Mesenchymal stem cell (in vitro differentiated cells and primary cell): ENCODE measurements around the gene KCNT1.
"Not testable (repeated sequence)": the region's sequence is repeated elsewhere in the genome, so short reads cannot be mapped to it uniquely, and the experiment has no call there.

ENCODE experiments used
- DNase-seq: peaks from one replicate; pipeline ENCODE4 v3.0.0-alpha.2; 2013
- H2AFZ ChIP-seq: one replicate; pipeline ENCODE4 v1.6.1; 2013; ENCODE audit warnings: low read depth, mild to moderate bottlenecking, control low read depth, inconsistent platforms, low read length, moderate library complexity
- H2AK5ac ChIP-seq: 2 replicates; pipeline ENCODE4 v1.6.1; 2013; ENCODE audit warnings: low read length, moderate library complexity, mild to moderate bottlenecking, inconsistent platforms; ENCODE audit not compliant: severe bottlenecking
- H2BK120ac ChIP-seq: one replicate; pipeline ENCODE4 v1.6.1; 2013; ENCODE audit warnings: low read depth, mild to moderate bottlenecking, inconsistent platforms, low read length, moderate library complexity
- H2BK12ac ChIP-seq, 2 experiments: one replicate each; pipeline ENCODE4 v1.6.1; 2013; ENCODE audit warnings: inconsistent platforms in 2 of 2, low read length in 2 of 2, mild to moderate bottlenecking in 2 of 2, moderate library complexity in 2 of 2, control low read depth in 1 of 2
- H2BK15ac ChIP-seq: one replicate; pipeline ENCODE4 v1.6.1; 2013; ENCODE audit warnings: mild to moderate bottlenecking, low read depth, inconsistent platforms; ENCODE audit not compliant: poor library complexity, severe bottlenecking
- H2BK5ac ChIP-seq: 2 replicates; pipeline ENCODE4 v1.6.1; 2013; ENCODE audit warnings: low read depth, mild to moderate bottlenecking, low read length, control low read depth, inconsistent platforms; ENCODE audit not compliant: poor library complexity, severe bottlenecking
- H3K14ac ChIP-seq, 2 experiments: one replicate each; pipeline ENCODE4 v1.6.1; 2013; ENCODE audit warnings: inconsistent platforms in 2 of 2, low read length in 2 of 2, control low read depth in 1 of 2, mild to moderate bottlenecking in 1 of 2, moderate library complexity in 1 of 2
- H3K18ac ChIP-seq, 2 experiments: one replicate each; pipeline ENCODE4 v1.6.1; 2013; ENCODE audit warnings: inconsistent platforms in 2 of 2, low read length in 2 of 2, control low read depth in 1 of 2, low read depth in 1 of 2, mild to moderate bottlenecking in 1 of 2
- H3K23ac ChIP-seq, 2 experiments: one replicate each; pipeline ENCODE4 v1.6.1; 2013; ENCODE audit warnings: inconsistent platforms in 2 of 2, low read length in 2 of 2, mild to moderate bottlenecking in 2 of 2, moderate library complexity in 2 of 2, control low read depth in 1 of 2
- H3K27ac ChIP-seq: 2 replicates; pipeline ENCODE4 v1.5.1; 2013; ENCODE audit warnings: mild to moderate bottlenecking, moderate library complexity, low read length, control low read depth, inconsistent platforms; ENCODE audit not compliant: poor library complexity, severe bottlenecking
- H3K27me3 ChIP-seq, 2 experiments: 2 replicates each; pipeline versions ENCODE4 v1.6.1 to v1.7.0; 2013; ENCODE audit warnings: low read length in 2 of 2, mild to moderate bottlenecking in 2 of 2, moderate library complexity in 2 of 2, control low read depth in 1 of 2, inconsistent platforms in 1 of 2; ENCODE audit not compliant: control insufficient read depth in 1 of 2, insufficient read depth in 1 of 2
- H3K36me3 ChIP-seq, 2 experiments: 2 replicates each; pipeline versions ENCODE4 v1.6.1 to v1.7.0; 2013; ENCODE audit warnings: low read length in 2 of 2, control low read depth in 1 of 2, inconsistent platforms in 1 of 2, low read depth in 1 of 2, mild to moderate bottlenecking in 1 of 2; ENCODE audit not compliant: insufficient read depth in 2 of 2, control insufficient read depth in 1 of 2
- H3K4ac ChIP-seq, 2 experiments: one replicate each; pipeline ENCODE4 v1.6.1; 2013; ENCODE audit warnings: inconsistent platforms in 2 of 2, low read length in 2 of 2, mild to moderate bottlenecking in 2 of 2, moderate library complexity in 2 of 2, control low read depth in 1 of 2, low read depth in 1 of 2
- H3K4me1 ChIP-seq: 2 replicates; pipeline ENCODE4 v1.6.1; 2013; ENCODE audit warnings: low read depth, low read length, control low read depth; ENCODE audit not compliant: control insufficient read depth, insufficient read depth
- H3K4me2 ChIP-seq: 2 replicates; pipeline ENCODE4 v1.6.1; 2013; ENCODE audit warnings: low read length, mild to moderate bottlenecking, inconsistent platforms; ENCODE audit not compliant: poor library complexity, severe bottlenecking
- H3K4me3 ChIP-seq, 2 experiments: 2 replicates each; pipeline versions ENCODE4 v1.5.1 to v1.7.0; 2013; ENCODE audit warnings: low read length in 2 of 2, mild to moderate bottlenecking in 2 of 2, control low read depth in 1 of 2, low read depth in 1 of 2; ENCODE audit not compliant: insufficient read depth in 1 of 2
- H3K79me1 ChIP-seq: replicated peaks from 2 replicates; pipeline ENCODE4 v1.6.1; 2013; ENCODE audit warnings: mild to moderate bottlenecking, control low read depth, low read length, inconsistent platforms; ENCODE audit not compliant: poor library complexity, severe bottlenecking
- H3K9ac ChIP-seq: 2 replicates; pipeline ENCODE4 v1.7.0; 2013; ENCODE audit warnings: mild to moderate bottlenecking, low read length, moderate library complexity
- H3K9me3 ChIP-seq: 2 replicates; pipeline ENCODE4 v1.7.0; 2013; ENCODE audit warnings: mild to moderate bottlenecking, low read length; ENCODE audit not compliant: control insufficient read depth
- H4K8ac ChIP-seq: one replicate; pipeline ENCODE4 v1.6.1; 2013; ENCODE audit warnings: inconsistent platforms, mild to moderate bottlenecking, low read length, moderate library complexity
- H4K91ac ChIP-seq: one replicate; pipeline ENCODE4 v1.6.1; 2013; ENCODE audit warnings: mild to moderate bottlenecking, low read length, inconsistent platforms
- WGBS: methylation state at CpG from one replicate; pipeline ENCODE4 v1.1.7; 2013; ENCODE audit warnings: mixed read lengths; 5-methylcytosine and 5-hydroxymethylcytosine counted together

KCNT1 gene

GRCh38 chr9:135666534-135667462 is 35.2 kb upstream of the KCNT1 start:
- H3K4me2 ChIP-seq: no peak overlapping the region
- no peak for DNase-seq
- no peaks in the 10 kb centered on the region for H3K4me1 ChIP-seq
- H3K27ac ChIP-seq: no peak overlapping the region
- no peak overlapping the region for H2AFZ ChIP-seq
- H3K4ac ChIP-seq: no peak overlapping the region
- H2BK5ac ChIP-seq: no peak overlapping the region
- H2BK120ac ChIP-seq: no peak overlapping the region
- no peak overlapping the region for H3K18ac ChIP-seq
- H3K4me3 ChIP-seq: no peak overlapping the region
- H2AK5ac ChIP-seq: no peak overlapping the region
- H3K23ac ChIP-seq: no peak overlapping the region
- 76% methylated on average over 22 of the region's 29 CpGs for WGBS
- no peaks in the 10 kb centered on the region for H3K9me3 ChIP-seq
- H3K36me3 ChIP-seq: no peaks in the 10 kb centered on the region
- H2BK12ac ChIP-seq: no peak overlapping the region
- peaks cover 0 to 4% of the 10 kb centered on the region in 2 experiments for H3K27me3 ChIP-seq
- no peak overlapping the region for H2BK15ac ChIP-seq
- H3K79me1 ChIP-seq: no peaks in the 10 kb centered on the region
- H3K14ac ChIP-seq: no peak overlapping the region
- no peak overlapping the region for H4K8ac ChIP-seq
- no peak overlapping the region for H3K9ac ChIP-seq
- H4K91ac ChIP-seq: no peak overlapping the region

DNA sequence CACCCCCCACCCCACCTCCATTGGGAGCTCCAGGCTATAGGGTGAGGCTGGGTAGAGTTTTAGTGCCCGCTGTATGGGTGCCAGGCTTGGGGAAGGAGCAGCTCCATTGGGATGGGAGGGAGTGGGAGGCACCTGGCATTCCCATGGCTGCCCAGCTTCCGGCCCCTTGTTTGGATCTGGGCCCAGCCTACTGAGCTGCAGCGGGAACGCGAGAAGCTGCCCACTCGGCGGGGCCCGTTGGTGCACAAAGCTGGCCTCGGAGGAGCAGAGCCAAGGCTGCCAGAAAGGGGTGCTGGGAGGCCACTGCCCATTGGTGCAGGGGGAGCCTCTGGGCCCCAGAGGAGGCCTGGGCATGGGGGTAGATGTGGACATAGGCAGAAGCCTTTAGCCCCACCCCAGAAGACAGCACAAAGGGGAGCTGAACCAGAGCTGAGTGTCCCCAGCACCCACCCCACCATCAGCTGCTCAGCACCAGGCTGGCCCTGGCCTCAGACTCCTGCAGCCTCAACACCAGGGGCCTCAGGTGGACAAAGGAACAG is 34.5 kb upstream of the KCNT1 start:
- no peaks in the 10 kb centered on the region for H3K9me3 ChIP-seq

DNA sequence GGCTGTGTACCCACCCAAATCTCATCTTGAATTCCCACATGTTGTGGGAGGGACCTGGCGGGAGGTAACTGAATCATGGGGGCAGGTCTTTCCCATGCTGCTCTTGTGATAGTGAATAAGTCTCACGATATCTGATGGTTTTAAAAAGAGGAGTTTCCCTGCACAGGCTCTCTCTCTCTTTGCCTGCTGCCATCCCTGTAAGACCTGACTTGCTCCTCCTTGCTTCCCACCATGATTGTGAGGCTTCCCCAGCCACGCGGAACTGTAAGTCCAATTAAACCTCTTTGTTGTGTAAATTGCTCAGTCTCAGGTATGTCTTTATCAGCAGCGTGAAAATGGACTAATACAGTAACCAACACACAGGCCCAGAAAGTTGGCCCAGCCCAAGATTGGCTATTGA is 33.0 kb upstream of the KCNT1 start:
- not testable (repeated sequence) for H4K8ac ChIP-seq, H3K4ac ChIP-seq, H3K23ac ChIP-seq, H2BK5ac ChIP-seq, H3K4me2 ChIP-seq, H3K18ac ChIP-seq, H2AFZ ChIP-seq, H3K9me3 ChIP-seq, H2BK12ac ChIP-seq, H2AK5ac ChIP-seq, H2BK120ac ChIP-seq, H3K79me1 ChIP-seq, H2BK15ac ChIP-seq, H4K91ac ChIP-seq, H3K4me1 ChIP-seq, H3K9ac ChIP-seq, DNase-seq, H3K27me3 ChIP-seq, H3K27ac ChIP-seq, H3K4me3 ChIP-seq, H3K14ac ChIP-seq, H3K36me3 ChIP-seq
- WGBS: 71% methylated on average over 5 of the region's 5 CpGs

More for the DNA sequence above, 34.5 kb upstream of the KCNT1 start:
- Histone ChIP-seq H4K91ac (no peak overlapping the region), H3K18ac (no peak overlapping the region), H2BK15ac (no peak overlapping the region), H2AK5ac (no peak overlapping the region), H3K9ac (no peak overlapping the region), H3K36me3 (no peaks in the 10 kb centered on the region), H3K14ac (no peak overlapping the region), H2AFZ (no peak overlapping the region), H4K8ac (no peak overlapping the region), H3K79me1 (no peaks in the 10 kb centered on the region), H3K4me2 (no peak overlapping the region), H2BK120ac (no peak overlapping the region), H3K4ac (no peak overlapping the region), H3K4me1 (no peaks in the 10 kb centered on the region), H2BK5ac (no peak overlapping the region), H3K23ac (no peak overlapping the region), H3K27ac (no peak overlapping the region), H3K4me3 (no peak overlapping the region), H3K27me3 (peaks cover 0 to 10% of the 10 kb centered on the region in 2 experiments), H2BK12ac (no peak overlapping the region)
- WGBS: 88% methylated on average over 9 of the region's 9 CpGs
- DNase-seq: no peak

- H3K27me3 ChIP-seq: peaks cover 0 to 10% of the 10 kb centered on the region in 2 experiments
- no peak overlapping the region for H3K27ac ChIP-seq
- no peak overlapping the region for H2BK5ac ChIP-seq
- no peak overlapping the region for H3K9ac ChIP-seq
- no peaks in the 10 kb centered on the region for H3K4me1 ChIP-seq
- 90% methylated on average over 9 of the region's 9 CpGs for WGBS
- H3K36me3 ChIP-seq: no peaks in the 10 kb centered on the region
- no peak overlapping the region for H4K91ac ChIP-seq
- no peak overlapping the region for H2AFZ ChIP-seq
- H2BK15ac ChIP-seq: no peak overlapping the region
- no peak overlapping the region for H3K23ac ChIP-seq
- no peak overlapping the region for H4K8ac ChIP-seq
- H3K4ac ChIP-seq: no peak overlapping the region
- H2BK12ac ChIP-seq: no peak overlapping the region
- H3K14ac ChIP-seq: no peak overlapping the region
- H3K9me3 ChIP-seq: no peaks in the 10 kb centered on the region
- H3K18ac ChIP-seq: no peak overlapping the region
- no peak for DNase-seq
- H3K4me2 ChIP-seq: no peak overlapping the region
- no peak overlapping the region for H2AK5ac ChIP-seq
- H3K79me1 ChIP-seq: no peaks in the 10 kb centered on the region
- no peak overlapping the region for H2BK120ac ChIP-seq
- H3K4me3 ChIP-seq: no peak overlapping the region
Measured at GRCh38 chr9:135669616-135670285, 32.2 kb upstream of the KCNT1 start.
